Measurements from ENCODE around the gene VAV2. TPM values are rescaled to one million over a fixed set of nuclear protein-coding genes. Genes with fewer than 3 reads are reported as not detected.

VAV2 gene
- total RNA-seq, 4 donors from 2014 or later: 15.0 to 25.7 (median 20.5) TPM

DNA sequence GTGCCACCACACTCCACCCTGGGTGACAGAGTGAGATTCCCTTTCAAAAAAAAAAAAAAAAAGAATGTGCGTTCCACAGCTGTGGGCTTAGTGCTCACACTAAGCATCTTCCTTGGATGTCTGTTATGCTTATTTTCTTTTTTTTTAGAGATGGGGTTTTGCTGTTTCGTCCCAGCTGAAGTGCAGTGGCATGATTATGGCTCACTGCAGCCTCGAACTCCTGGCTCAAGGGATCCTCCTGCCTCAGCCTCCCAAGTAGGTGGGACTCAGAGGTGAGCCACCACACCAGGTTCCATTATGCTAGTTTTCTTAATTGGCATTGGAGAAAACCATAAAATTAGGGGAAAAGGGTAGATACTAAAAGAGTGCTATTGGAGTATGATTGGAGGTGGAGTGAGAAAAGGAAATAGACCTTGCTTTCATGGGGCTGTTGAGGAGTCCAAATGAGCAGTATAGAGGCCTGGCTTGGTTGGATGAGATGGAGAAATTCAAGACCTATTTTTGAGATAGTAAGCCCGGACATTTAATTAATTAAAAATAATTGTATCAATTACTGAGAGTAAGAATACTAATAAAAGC, 32.2 kb upstream of the VAV2 start:
- Histone ChIP-seq H3K27ac (peak overlapping the region in 1 of 3 donors; percentile 40), H3K4me1 (peaks cover 8 to 10% of the 10 kb centered on the region in 2 donors), H3K9me3 (no peaks in the 10 kb centered on the region), H3K27me3 (no peaks in the 10 kb centered on the region), H3K4me3 (replicated peaks in 1 of 3) (no peak overlapping the region), H3K36me3 (no peaks in the 10 kb centered on the region)
- intact Hi-C loops (cut with DNase I): no loop called here
- no peak for TF ChIP-seq POLR2A (IDR thresholded peaks at IDR 0.05)
- TF ChIP-seq, protein P1, sequence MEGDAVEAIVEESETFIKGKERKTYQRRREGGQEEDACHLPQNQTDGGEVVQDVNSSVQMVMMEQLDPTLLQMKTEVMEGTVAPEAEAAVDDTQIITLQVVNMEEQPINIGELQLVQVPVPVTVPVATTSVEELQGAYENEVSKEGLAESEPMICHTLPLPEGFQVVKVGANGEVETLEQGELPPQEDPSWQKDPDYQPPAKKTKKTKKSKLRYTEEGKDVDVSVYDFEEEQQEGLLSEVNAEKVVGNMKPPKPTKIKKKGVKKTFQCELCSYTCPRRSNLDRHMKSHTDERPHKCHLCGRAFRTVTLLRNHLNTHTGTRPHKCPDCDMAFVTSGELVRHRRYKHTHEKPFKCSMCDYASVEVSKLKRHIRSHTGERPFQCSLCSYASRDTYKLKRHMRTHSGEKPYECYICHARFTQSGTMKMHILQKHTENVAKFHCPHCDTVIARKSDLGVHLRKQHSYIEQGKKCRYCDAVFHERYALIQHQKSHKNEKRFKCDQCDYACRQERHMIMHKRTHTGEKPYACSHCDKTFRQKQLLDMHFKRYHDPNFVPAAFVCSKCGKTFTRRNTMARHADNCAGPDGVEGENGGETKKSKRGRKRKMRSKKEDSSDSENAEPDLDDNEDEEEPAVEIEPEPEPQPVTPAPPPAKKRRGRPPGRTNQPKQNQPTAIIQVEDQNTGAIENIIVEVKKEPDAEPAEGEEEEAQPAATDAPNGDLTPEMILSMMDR (IDR thresholded peaks at IDR 0.05): no peak
- DNase-seq: no peak
- WGBS, 2 donors: 82% methylated on average over 4 of the region's 4 CpGs

GRCh38 chr9:134014946-134015345, 22.8 kb upstream of the VAV2 start:
- 59 to 72% methylated on average over 2 of the region's 2 CpGs for WGBS, 2 donors
- DNase-seq: peak; percentile 28 to 48
- intact Hi-C loops (cut with DNase I): no loop called here

GRCh38 chr9:134011401-134011800, 19.3 kb upstream of the VAV2 start:
- no peaks in the 10 kb centered on the region for H3K36me3 ChIP-seq
- intact Hi-C loops (cut with DNase I): no loop called here

More at GRCh38 chr9:134014946-134015345, 22.8 kb upstream of the VAV2 start:
- H3K4me3 ChIP-seq (replicated peaks in 1 of 3): no peak overlapping the region
- H3K27me3 ChIP-seq: no peaks in the 10 kb centered on the region
- TF ChIP-seq, protein P1 (IDR thresholded peaks at IDR 0.05): no peak
- TF ChIP-seq POLR2A (IDR thresholded peaks at IDR 0.05): no peak
- H3K9me3 ChIP-seq: no peaks in the 10 kb centered on the region
- peak overlapping the region in 1 of 3 donors; percentile 17 for H3K27ac ChIP-seq
- no peaks in the 10 kb centered on the region for H3K36me3 ChIP-seq
- H3K4me1 ChIP-seq: peaks cover 0 to 5% of the 10 kb centered on the region in 2 donors

GRCh38 chr9:134010310-134011173, 18.4 kb upstream of the VAV2 start:
- peak; percentile 71 to 77 for DNase-seq
- H3K27ac ChIP-seq: no peak overlapping the region
- H3K4me3 ChIP-seq (replicated peaks in 1 of 3): no peak overlapping the region
- WGBS, 2 donors: 65 to 72% methylated on average over 17 of the region's 20 CpGs
- no peaks in the 10 kb centered on the region for H3K27me3 ChIP-seq
- no peaks in the 10 kb centered on the region for H3K36me3 ChIP-seq
- no peaks in the 10 kb centered on the region for H3K9me3 ChIP-seq
- intact Hi-C loops (cut with DNase I): no loop called here
- peaks cover 0 to 13% of the 10 kb centered on the region in 2 donors for H3K4me1 ChIP-seq
- TF ChIP-seq, protein P1 (IDR thresholded peaks at IDR 0.05): no peak
- no peak for TF ChIP-seq POLR2A (IDR thresholded peaks at IDR 0.05)

More at GRCh38 chr9:134011401-134011800, 19.3 kb upstream of the VAV2 start:
- Histone ChIP-seq H3K4me3 (replicated peaks in 1 of 3) (no peak overlapping the region), H3K27ac (no peak overlapping the region), H3K27me3 (no peaks in the 10 kb centered on the region), H3K4me1 (peaks cover 0 to 13% of the 10 kb centered on the region in 2 donors), H3K9me3 (no peaks in the 10 kb centered on the region)
- TF ChIP-seq, protein P1 (IDR thresholded peaks at IDR 0.05): no peak
- TF ChIP-seq POLR2A (IDR thresholded peaks at IDR 0.05): no peak
- DNase-seq: no peak
- WGBS, 2 donors: 85 to 93% methylated on average over 6 of the region's 6 CpGs

- intact Hi-C loops (cut with DNase I): no loop called here
- TF ChIP-seq POLR2A (IDR thresholded peaks at IDR 0.05): no peak
- TF ChIP-seq, protein P1 (IDR thresholded peaks at IDR 0.05): no peak
- H3K36me3 ChIP-seq: no peaks in the 10 kb centered on the region
- no peaks in the 10 kb centered on the region for H3K27me3 ChIP-seq
- peaks cover 0 to 13% of the 10 kb centered on the region in 2 donors for H3K4me1 ChIP-seq
- H3K9me3 ChIP-seq: no peaks in the 10 kb centered on the region
- H3K27ac ChIP-seq: no peak overlapping the region
- H3K4me3 ChIP-seq (replicated peaks in 1 of 3): no peak overlapping the region
- 56 to 59% methylated on average over 9 of the region's 9 CpGs for WGBS, 2 donors
- DNase-seq: no peak
Observed at GRCh38 chr9:134007571-134007970, 15.4 kb upstream of the VAV2 start.
